Measurements from ENCODE around the gene AKT1. TPM values are rescaled to one million over a fixed set of nuclear protein-coding genes. Genes with fewer than 3 reads are reported as not detected.

Gene AKT1
- total RNA-seq, 1 experiment from 2014 or later = 123 TPM

DNA sequence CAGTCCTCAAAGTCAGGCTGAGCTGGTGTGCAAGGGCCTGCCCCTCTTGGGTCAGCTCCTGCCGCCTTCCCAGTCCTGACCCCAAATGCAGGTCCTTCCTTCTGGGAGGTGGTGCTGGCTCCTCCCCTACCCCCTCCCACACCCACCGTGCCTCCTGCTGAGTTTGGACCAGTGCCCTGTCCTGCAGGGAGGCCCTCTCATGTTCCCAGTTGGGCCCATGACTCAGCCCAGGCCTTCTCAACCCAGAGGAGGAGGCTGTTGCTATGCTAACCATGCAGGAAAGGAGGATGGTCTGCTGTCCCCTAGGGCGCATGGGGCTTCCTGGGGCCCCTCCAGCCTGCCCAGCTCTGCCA is 9.8 kb upstream of the AKT1 start:
- H3K4me1 ChIP-seq (ENCODE audit: insufficient read depth, low read length, poor library complexity, severe bottlenecking) = peaks cover 15% of the 10 kb centered on the region
- BruUV-seq (replicated peaks) = no TSS peak
- H3K27me3 ChIP-seq (replicated peaks; ENCODE audit: insufficient read depth, low read depth, low read length, poor library complexity) = no peaks in the 10 kb centered on the region
- no peak overlapping the region for H3K4me3 ChIP-seq (ENCODE audit: low read depth, low read length, poor library complexity, severe bottlenecking)
- H3K36me3 ChIP-seq (ENCODE audit: insufficient read depth, low read length, poor library complexity, severe bottlenecking) = no peaks in the 10 kb centered on the region
- H3K27ac ChIP-seq (ENCODE audit: low read depth, low read length, poor library complexity, severe bottlenecking) = no peak overlapping the region
- intact Hi-C loops (cut with micrococcal nuclease; ENCODE audit: unreplicated experiment) = no loop called here
- CTCF ChIA-PET = no interaction called here
- POLR2A ChIA-PET (ENCODE audit: low non-redundant PET) = no interaction called here
- DNase-seq (ENCODE audit: low spot score) = peak; percentile 83
- TF ChIP-seq, protein P1, sequence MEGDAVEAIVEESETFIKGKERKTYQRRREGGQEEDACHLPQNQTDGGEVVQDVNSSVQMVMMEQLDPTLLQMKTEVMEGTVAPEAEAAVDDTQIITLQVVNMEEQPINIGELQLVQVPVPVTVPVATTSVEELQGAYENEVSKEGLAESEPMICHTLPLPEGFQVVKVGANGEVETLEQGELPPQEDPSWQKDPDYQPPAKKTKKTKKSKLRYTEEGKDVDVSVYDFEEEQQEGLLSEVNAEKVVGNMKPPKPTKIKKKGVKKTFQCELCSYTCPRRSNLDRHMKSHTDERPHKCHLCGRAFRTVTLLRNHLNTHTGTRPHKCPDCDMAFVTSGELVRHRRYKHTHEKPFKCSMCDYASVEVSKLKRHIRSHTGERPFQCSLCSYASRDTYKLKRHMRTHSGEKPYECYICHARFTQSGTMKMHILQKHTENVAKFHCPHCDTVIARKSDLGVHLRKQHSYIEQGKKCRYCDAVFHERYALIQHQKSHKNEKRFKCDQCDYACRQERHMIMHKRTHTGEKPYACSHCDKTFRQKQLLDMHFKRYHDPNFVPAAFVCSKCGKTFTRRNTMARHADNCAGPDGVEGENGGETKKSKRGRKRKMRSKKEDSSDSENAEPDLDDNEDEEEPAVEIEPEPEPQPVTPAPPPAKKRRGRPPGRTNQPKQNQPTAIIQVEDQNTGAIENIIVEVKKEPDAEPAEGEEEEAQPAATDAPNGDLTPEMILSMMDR (conservative IDR thresholded peaks at IDR 0.05; ENCODE audit: low read depth, low read length) = no peak
- TF ChIP-seq EZH2 (IDR thresholded peaks at IDR 0.05; ENCODE audit: borderline replicate concordance, low read depth, low read length, poor library complexity, severe bottlenecking) = no peak
- no peaks in the 10 kb centered on the region for H3K9me3 ChIP-seq (ENCODE audit: low read depth, low read length, poor library complexity, severe bottlenecking)

DNA sequence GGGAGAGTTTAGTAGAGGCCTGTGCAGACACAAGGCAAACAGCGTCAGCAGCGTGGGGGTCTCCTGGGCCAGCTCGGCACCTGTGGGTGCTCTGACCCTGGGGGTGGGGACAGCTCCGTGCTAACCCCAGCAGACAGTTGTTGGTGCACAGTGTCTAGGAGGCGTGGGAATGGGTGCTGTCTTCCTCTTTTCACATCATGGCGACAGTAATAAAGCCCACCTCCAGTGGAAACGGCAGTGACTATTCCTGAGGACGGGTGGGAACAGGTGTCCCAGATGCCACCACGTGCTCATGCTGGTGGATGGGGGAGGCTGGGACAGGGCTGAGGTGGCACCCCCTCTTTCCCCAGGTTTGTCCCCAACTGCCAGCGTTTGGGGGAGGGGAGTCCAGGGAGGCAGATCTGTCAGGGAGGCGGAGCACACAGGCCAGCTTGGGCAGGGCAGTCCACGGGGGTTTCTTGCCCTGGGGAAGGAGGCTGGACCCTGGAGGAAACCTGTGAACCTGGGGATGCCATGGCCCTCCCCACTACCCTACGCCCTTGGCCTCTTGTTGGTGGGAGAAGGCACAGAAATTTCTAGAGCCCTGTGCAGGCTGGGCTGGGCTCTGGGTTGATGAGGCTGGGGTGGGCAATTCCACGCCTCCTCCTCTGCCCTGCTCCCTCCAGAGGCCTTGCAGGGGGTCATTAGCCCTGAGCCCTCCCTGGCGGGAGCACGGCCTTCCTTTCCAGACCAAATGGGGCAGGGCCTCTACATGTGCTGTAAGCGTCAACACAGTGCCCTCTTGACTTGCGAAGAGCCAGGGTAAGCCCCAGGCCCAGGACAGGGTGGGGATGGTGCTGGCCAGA is 9.2 kb upstream of the AKT1 start:
- ChIA-PET CTCF (no interaction called here), POLR2A (ENCODE audit: low non-redundant PET) (no interaction called here)
- no peak for DNase-seq (ENCODE audit: low spot score)
- TF ChIP-seq EZH2 (IDR thresholded peaks at IDR 0.05; ENCODE audit: borderline replicate concordance, low read depth, low read length, poor library complexity, severe bottlenecking) = no peak
- TF ChIP-seq, protein P1 (conservative IDR thresholded peaks at IDR 0.05; ENCODE audit: low read depth, low read length) = no peak
- Histone ChIP-seq H3K27me3 (replicated peaks; ENCODE audit: insufficient read depth, low read depth, low read length, poor library complexity) (no peaks in the 10 kb centered on the region), H3K4me3 (ENCODE audit: low read depth, low read length, poor library complexity, severe bottlenecking) (no peak overlapping the region), H3K36me3 (ENCODE audit: insufficient read depth, low read length, poor library complexity, severe bottlenecking) (no peaks in the 10 kb centered on the region), H3K4me1 (ENCODE audit: insufficient read depth, low read length, poor library complexity, severe bottlenecking) (peaks cover 18% of the 10 kb centered on the region), H3K9me3 (ENCODE audit: low read depth, low read length, poor library complexity, severe bottlenecking) (no peaks in the 10 kb centered on the region), H3K27ac (ENCODE audit: low read depth, low read length, poor library complexity, severe bottlenecking) (no peak overlapping the region)
- BruUV-seq (replicated peaks) = no TSS peak
- intact Hi-C loops (cut with micrococcal nuclease; ENCODE audit: unreplicated experiment) = no loop called here

DNA sequence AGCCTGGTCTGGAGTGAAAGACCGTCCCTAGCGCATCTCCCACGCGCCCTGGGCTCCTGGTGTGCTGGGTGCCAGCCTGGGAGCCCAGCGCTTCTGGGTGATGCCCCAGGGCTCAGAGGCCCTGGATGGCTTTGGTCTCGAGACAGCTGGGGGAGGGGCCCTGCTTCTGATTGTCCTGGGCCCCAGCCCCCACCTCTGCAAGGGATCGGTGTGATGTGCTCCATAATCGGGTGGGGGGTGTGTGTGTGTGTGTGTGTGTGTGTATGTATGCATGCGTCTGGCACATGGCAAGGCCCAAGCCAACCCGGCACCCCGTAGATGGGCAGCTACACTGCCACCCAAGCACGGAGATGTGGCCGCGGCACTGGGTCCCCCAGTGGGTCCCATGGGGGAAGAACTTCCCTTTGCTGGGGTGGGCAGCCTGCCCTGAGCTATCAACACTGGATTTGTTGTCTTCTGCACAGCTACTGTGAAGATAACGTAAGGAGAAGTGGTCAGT is 8.4 kb upstream of the AKT1 start:
- no TSS peak for BruUV-seq (replicated peaks)
- no peak overlapping the region for H3K4me3 ChIP-seq (ENCODE audit: low read depth, low read length, poor library complexity, severe bottlenecking)
- CTCF ChIA-PET = no interaction called here

More for the DNA sequence above, 8.4 kb upstream of the AKT1 start:
- H3K4me1 ChIP-seq (ENCODE audit: insufficient read depth, low read length, poor library complexity, severe bottlenecking) = peaks cover 18% of the 10 kb centered on the region
- no peak for DNase-seq (ENCODE audit: low spot score)
- H3K27me3 ChIP-seq (replicated peaks; ENCODE audit: insufficient read depth, low read depth, low read length, poor library complexity) = no peaks in the 10 kb centered on the region
- no peaks in the 10 kb centered on the region for H3K9me3 ChIP-seq (ENCODE audit: low read depth, low read length, poor library complexity, severe bottlenecking)
- H3K27ac ChIP-seq (ENCODE audit: low read depth, low read length, poor library complexity, severe bottlenecking) = no peak overlapping the region
- intact Hi-C loops (cut with micrococcal nuclease; ENCODE audit: unreplicated experiment) = no loop called here
- no peaks in the 10 kb centered on the region for H3K36me3 ChIP-seq (ENCODE audit: insufficient read depth, low read length, poor library complexity, severe bottlenecking)
- no peak for TF ChIP-seq EZH2 (IDR thresholded peaks at IDR 0.05; ENCODE audit: borderline replicate concordance, low read depth, low read length, poor library complexity, severe bottlenecking)
- TF ChIP-seq, protein P1 (conservative IDR thresholded peaks at IDR 0.05; ENCODE audit: low read depth, low read length) = no peak
- POLR2A ChIA-PET (ENCODE audit: low non-redundant PET) = interaction anchor here (0.5 kb wide), 1 partner anchor 406 kb away, joined by 3 read pairs; no protein-coding TSS in a partner anchor
